Stimulated activated CD8-positive, alpha-beta memory T cell treated with anti-CD3 and anti-CD28 coated beads, Interleukin-7, amount 100 ng/mL, for 48 hours (primary cell): ENCODE measurements around the gene ADAMTS10.
"Not testable (repeated sequence)": the region's sequence is repeated elsewhere in the genome, so short reads cannot be mapped to it uniquely, and the experiment has no call there.

Experiments used
- DNase-seq, 2 donors: peaks; one replicate each; pipeline ENCODE4 v3.0.0-alpha.2; 2020; ENCODE audit warnings: low read depth in 1 of 2; ENCODE audit errors: extremely low read depth in 1 of 2

Gene ADAMTS10

GRCh38 chr19:8596168-8596567 lies 14.3 kb downstream of the ADAMTS10 start:
- no peak for DNase-seq

- DNase-seq = no peak
These were observed 14.9 kb downstream of the ADAMTS10 start for GRCh38 chr19:8595651-8596050.

- DNase-seq = no peak
These were observed 16.6 kb downstream of the ADAMTS10 start for GRCh38 chr19:8593931-8594330.

GRCh38 chr19:8592231-8593009 lies 18.1 kb downstream of the ADAMTS10 start:
- peak; percentile 85 to 95 for DNase-seq

- DNase-seq = no peak
These were observed 21.3 kb downstream of the ADAMTS10 start for GRCh38 chr19:8589177-8589714.

GRCh38 chr19:8585894-8586750 lies 24.4 kb downstream of the ADAMTS10 start:
- no peak for DNase-seq

GRCh38 chr19:8584965-8585893 lies 25.3 kb downstream of the ADAMTS10 start:
- DNase-seq = no peak

GRCh38 chr19:8580710-8581281 lies 29.7 kb downstream of the ADAMTS10 start:
- peak; percentile 64 to 73 for DNase-seq

- DNase-seq = peak in 1 of 2 donors; percentile 71
These were observed 31.8 kb downstream of the ADAMTS10 start for GRCh38 chr19:8578642-8579265.

- DNase-seq = no peak
These were observed 32.8 kb downstream of the ADAMTS10 start for GRCh38 chr19:8577741-8578140.

GRCh38 chr19:8577247-8577646 lies 33.3 kb downstream of the ADAMTS10 start, which contains the start of gene MYO1F:
MYO1F (minus strand) TSS chr19:8577442; CDS start chr19:8577309, 133 bp downstream.
- DNase-seq = no peak

GRCh38 chr19:8576273-8576993 lies 34.1 kb downstream of the ADAMTS10 start:
- no peak for DNase-seq

GRCh38 chr19:8575467-8575997 lies 35.0 kb downstream of the ADAMTS10 start:
- no peak for DNase-seq

GRCh38 chr19:8574619-8574922 lies 35.9 kb downstream of the ADAMTS10 start:
- DNase-seq = not testable (repeated sequence)

- DNase-seq = no peak
These were observed 37.2 kb downstream of the ADAMTS10 start for GRCh38 chr19:8573316-8573715.

GRCh38 chr19:8571006-8571411 lies 39.5 kb downstream of the ADAMTS10 start:
- no peak for DNase-seq

GRCh38 chr19:8569066-8569771 lies 41.3 kb downstream of the ADAMTS10 start:
- peak in 1 of 2 donors; percentile 73 for DNase-seq

GRCh38 chr19:8567522-8568172 lies 42.9 kb downstream of the ADAMTS10 start:
- no peak for DNase-seq
